Activated CD8-positive, alpha-beta T cell treated with anti-CD3 and anti-CD28 coated beads, Interleukin-2, amount 10 ng/mL, durations not matched to agents 7 days and 5 days (primary cell): Measurements from ENCODE around the gene PTPRCAP. TPM values are rescaled to one million over a fixed set of nuclear protein-coding genes. Genes with fewer than 3 reads are reported as not detected.
"Not testable (repeated sequence)": the region's sequence is repeated elsewhere in the genome, so short reads cannot be mapped to it uniquely, and the experiment has no call there.

Source experiments
- ATAC-seq: fragments of 150-1000 bp; cut with Tn5 transposase; one replicate; pipeline ENCODE4 v1.10.0; 2021; ENCODE audit warnings: moderate library complexity
- CTCF ChIA-PET: fragments of 350-600 bp; sonication (Branson Sonifier 250); formaldehyde crosslinking; loops from one replicate; lab custom pipeline; 2021; ENCODE audit warnings: antibody characterized with exemption; lab: Charles Lee
- POLR2A ChIA-PET: fragments of 350-600 bp; sonication (Branson Sonifier 250); formaldehyde crosslinking; loops from one replicate; lab custom pipeline; 2021; ENCODE audit warnings: antibody characterized with exemption; lab: Charles Lee
- DNase-seq: peaks from one replicate; pipeline ENCODE4 v3.0.0-alpha.2; 2020
- H3K27ac Mint-ChIP-seq: one replicate; pipeline ENCODE4 v1.8.0; 2021; ENCODE audit warnings: mild to moderate bottlenecking, mixed read lengths
- H3K27me3 Mint-ChIP-seq: one replicate; pipeline ENCODE4 v1.8.0; 2021; ENCODE audit warnings: low read depth, mixed read lengths
- H3K36me3 Mint-ChIP-seq: one replicate; pipeline ENCODE4 v1.8.0; 2021; ENCODE audit warnings: low read depth, mixed read lengths
- H3K4me1 Mint-ChIP-seq: one replicate; pipeline ENCODE4 v1.8.0; 2021; ENCODE audit warnings: low read depth, mixed read lengths
- H3K4me3 Mint-ChIP-seq: one replicate; pipeline ENCODE4 v1.8.0; 2021; ENCODE audit warnings: mild to moderate bottlenecking, mixed read lengths
- H3K9me3 Mint-ChIP-seq: one replicate; pipeline ENCODE4 v1.8.0; 2022; ENCODE audit warnings: mixed read lengths; ENCODE audit not compliant: insufficient read depth
- total RNA-seq, 2 experiments: library from RNA; stranded (reverse); gene quantifications; one replicate each; pipeline ENCODE4 v1.2.3, GENCODE V29; 2021

PTPRCAP gene
- total RNA-seq, 2 experiments from 2014 or later: 445 to 447 TPM

- POLR2A ChIA-PET: interaction anchor here (0.6 to 8.9 kb wide), 9 partner anchors 9 to 130 kb away, joined by 3 to 76 read pairs (median 3); partner anchors contain the start of gene PPP1CA
- DNase-seq (no peak), ATAC-seq (no peak)
- peaks cover 55% of the 10 kb centered on the region for H3K4me1 Mint-ChIP-seq
- H3K27me3 Mint-ChIP-seq: no peaks in the 10 kb centered on the region
- peaks cover 66% of the 10 kb centered on the region for H3K36me3 Mint-ChIP-seq
- H3K9me3 Mint-ChIP-seq: no peaks in the 10 kb centered on the region
- H3K27ac Mint-ChIP-seq: peak overlapping the region; percentile 96
- CTCF ChIA-PET: no interaction called here
- peak overlapping the region; percentile 84 for H3K4me3 Mint-ChIP-seq
Observed at GRCh38 chr11:67432655-67433349, 4.7 kb downstream of the PTPRCAP start.

- ChIA-PET CTCF (interaction anchor here (1.1 kb wide), 1 partner anchor 76 kb away, joined by 3 read pairs; the partner anchor contains the start of gene CDK2AP2), POLR2A (interaction anchor here (0.6 to 8.9 kb wide), 7 partner anchors 13 to 129 kb away, joined by 3 to 76 read pairs (median 5); partner anchors contain the start of genes PPP1CA and TBC1D10C)
- peak overlapping the region; percentile 96 for H3K27ac Mint-ChIP-seq
- H3K27me3 Mint-ChIP-seq: no peaks in the 10 kb centered on the region
- H3K36me3 Mint-ChIP-seq: peaks cover 55% of the 10 kb centered on the region
- no peaks in the 10 kb centered on the region for H3K9me3 Mint-ChIP-seq
- peak overlapping the region; percentile 1 for H3K4me3 Mint-ChIP-seq
- H3K4me1 Mint-ChIP-seq: peaks cover 63% of the 10 kb centered on the region
- no peak for DNase-seq
- ATAC-seq: no peak
Observed at GRCh38 chr11:67431346-67432249, 5.9 kb downstream of the PTPRCAP start.

GRCh38 chr11:67429722-67430121 lies 7.8 kb downstream of the PTPRCAP start:
- Mint-ChIP-seq H3K27ac (peak overlapping the region; percentile 95), H3K9me3 (no peaks in the 10 kb centered on the region), H3K27me3 (no peaks in the 10 kb centered on the region), H3K4me3 (peak overlapping the region; percentile 98), H3K4me1 (peaks cover 71% of the 10 kb centered on the region), H3K36me3 (peaks cover 40% of the 10 kb centered on the region)
- POLR2A ChIA-PET: interaction anchor here (0.7 to 7.9 kb wide), 4 partner anchors 8 to 132 kb away, joined by 3 to 48 read pairs (median 24); partner anchors contain the start of genes PPP1CA, PTPRCAP and TBC1D10C
- no peak for DNase-seq
- CTCF ChIA-PET: interaction anchor here (1.0 to 2.3 kb wide), 2 partner anchors 8 to 76 kb away, joined by 3 to 6 read pairs; partner anchors contain the start of genes PITPNM1 and PTPRCAP
- no peak for ATAC-seq

DNA sequence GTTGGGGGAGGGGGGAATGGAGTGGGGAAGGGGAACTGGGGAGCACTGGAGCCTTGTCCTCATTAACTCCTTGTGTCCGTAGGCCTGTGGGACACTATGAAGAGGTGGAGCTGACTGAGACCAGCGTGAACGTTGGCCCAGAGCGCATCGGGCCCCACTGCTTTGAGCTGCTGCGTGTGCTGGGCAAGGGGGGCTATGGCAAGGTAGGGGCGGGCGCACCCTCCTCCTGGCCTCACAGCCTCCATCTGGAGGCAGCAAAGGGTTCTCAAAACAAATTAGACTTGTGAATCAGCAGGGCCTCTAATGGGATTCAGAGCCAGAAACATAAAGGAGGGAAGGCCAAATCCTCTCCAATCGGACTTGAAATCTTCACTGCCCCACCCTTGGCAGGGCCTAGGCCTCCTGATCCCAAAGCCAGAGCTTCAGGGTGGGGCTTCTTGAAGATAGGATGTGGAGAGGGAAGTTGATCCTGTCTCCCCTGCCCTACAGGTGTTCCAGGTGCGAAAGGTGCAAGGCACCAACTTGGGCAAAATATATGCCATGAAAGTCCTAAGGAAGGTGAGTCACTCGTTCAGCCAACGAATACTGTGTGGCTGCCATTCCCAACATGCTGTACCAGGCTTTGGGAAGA lies 8.3 kb downstream of the PTPRCAP start:
- H3K4me1 Mint-ChIP-seq: peaks cover 69% of the 10 kb centered on the region
- no peaks in the 10 kb centered on the region for H3K9me3 Mint-ChIP-seq
- peaks cover 34% of the 10 kb centered on the region for H3K36me3 Mint-ChIP-seq
- H3K27me3 Mint-ChIP-seq: no peaks in the 10 kb centered on the region
- POLR2A ChIA-PET: interaction anchor here (0.6 to 7.9 kb wide), 6 partner anchors 8 to 156 kb away, joined by 3 to 48 read pairs (median 3); partner anchors contain the start of genes PPP1CA, PTPRCAP and TBC1D10C
- CTCF ChIA-PET: interaction anchor here (0.9 to 2.3 kb wide), 5 partner anchors 8 to 76 kb away, joined by 3 to 6 read pairs (median 3); partner anchors contain the start of genes PITPNM1 and PTPRCAP
- no peak for ATAC-seq
- H3K4me3 Mint-ChIP-seq: peak overlapping the region; percentile 98
- no peak for DNase-seq
- H3K27ac Mint-ChIP-seq: peak overlapping the region; percentile 95

GRCh38 chr11:67428052-67429001 lies 9.2 kb downstream of the PTPRCAP start, which contains the start of gene RPS6KB2:
RPS6KB2 (plus strand) TSS chr11:67428494; CDS start chr11:67428546, 52 bp downstream.
- Mint-ChIP-seq H3K27ac (peak within 1 kb of the TSS; percentile 95), H3K36me3 (peaks cover 26% of the 10 kb centered on the region), H3K27me3 (no peaks in the 10 kb centered on the region), H3K9me3 (no peaks in the 10 kb centered on the region), H3K4me1 (peaks cover 61% of the 10 kb centered on the region), H3K4me3 (peak within 1 kb of the TSS; percentile 98)
- ChIA-PET CTCF (interaction anchor here (0.7 to 2.3 kb wide), 7 partner anchors 8 to 166 kb away, joined by 3 to 6 read pairs (median 3); partner anchors contain the start of genes PPP1CA and PTPRCAP), POLR2A (interaction anchor here (0.6 to 7.9 kb wide), 8 partner anchors 9 to 155 kb away, joined by 3 to 48 read pairs (median 3); partner anchors contain the start of genes PPP1CA, PTPRCAP, RAD9A and TBC1D10C)
- DNase-seq (peak; percentile 100), ATAC-seq (peak; percentile 94)

DNA sequence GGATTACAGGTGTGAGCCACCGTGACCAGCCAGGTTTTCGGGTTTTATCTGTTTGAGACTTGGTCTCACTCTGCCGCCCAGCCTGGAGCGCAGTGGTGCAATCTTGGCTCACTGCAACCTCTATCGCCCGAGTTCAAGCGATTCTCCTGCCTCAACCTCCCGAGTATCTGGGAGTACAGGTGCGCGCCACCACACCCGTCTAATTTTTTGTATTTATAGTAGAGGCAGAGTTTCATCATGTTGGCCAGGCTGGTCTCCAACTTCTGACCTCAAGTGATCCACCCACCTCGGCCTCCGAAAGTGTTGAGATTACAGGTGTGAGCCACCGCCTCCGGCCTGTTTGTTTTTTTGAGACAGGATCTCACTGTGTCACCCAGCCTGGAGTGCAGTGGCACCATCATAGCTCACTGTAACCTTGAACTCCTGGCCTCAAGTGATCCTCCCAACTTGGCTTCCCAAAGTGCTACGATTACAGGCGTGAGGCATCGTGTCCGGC lies 10.1 kb downstream of the PTPRCAP start:
- H3K4me1 Mint-ChIP-seq: peaks cover 61% of the 10 kb centered on the region
- peak overlapping the region; percentile 95 for H3K27ac Mint-ChIP-seq
- H3K9me3 Mint-ChIP-seq, H3K27me3 Mint-ChIP-seq, DNase-seq, ATAC-seq: not testable (repeated sequence)
- CTCF ChIA-PET: interaction anchor here (1.0 to 2.3 kb wide), 4 partner anchors 10 to 165 kb away, joined by 3 to 6 read pairs (median 4); partner anchors contain the start of gene PTPRCAP
- POLR2A ChIA-PET: interaction anchor here (1.0 to 7.9 kb wide), 4 partner anchors 10 to 35 kb away, joined by 3 to 48 read pairs (median 26); partner anchors contain the start of genes PPP1CA, PTPRCAP, RAD9A and TBC1D10C
- H3K36me3 Mint-ChIP-seq: peaks cover 17% of the 10 kb centered on the region
- peak overlapping the region; percentile 98 for H3K4me3 Mint-ChIP-seq

GRCh38 chr11:67423891-67424613 lies 13.4 kb downstream of the PTPRCAP start:
- no peaks in the 10 kb centered on the region for H3K9me3 Mint-ChIP-seq
- ATAC-seq (no peak), DNase-seq (no peak)
- ChIA-PET CTCF (interaction anchor here (1.0 to 1.5 kb wide), 2 partner anchors 14 to 71 kb away, joined by 3 to 4 read pairs; partner anchors contain the start of genes POLD4 and PTPRCAP), POLR2A (interaction anchor here (1.0 to 7.9 kb wide), 6 partner anchors 10 to 60 kb away, joined by 3 to 48 read pairs (median 5); partner anchors contain the start of genes PPP1CA, PTPRCAP and TBC1D10C)
- no peaks in the 10 kb centered on the region for H3K27me3 Mint-ChIP-seq
- H3K27ac Mint-ChIP-seq: no peak overlapping the region
- peaks cover 3% of the 10 kb centered on the region for H3K36me3 Mint-ChIP-seq
- H3K4me1 Mint-ChIP-seq: peaks cover 60% of the 10 kb centered on the region
- H3K4me3 Mint-ChIP-seq: no peak overlapping the region

GRCh38 chr11:67423466-67423865 lies 14.0 kb downstream of the PTPRCAP start:
- ATAC-seq: no peak
- H3K27ac Mint-ChIP-seq: no peak overlapping the region
- POLR2A ChIA-PET: interaction anchor here (1.0 to 7.9 kb wide), 5 partner anchors 12 to 61 kb away, joined by 3 to 48 read pairs (median 5); partner anchors contain the start of genes PPP1CA, PTPRCAP and TBC1D10C
- DNase-seq: no peak
- no peak overlapping the region for H3K4me3 Mint-ChIP-seq
- H3K4me1 Mint-ChIP-seq: peaks cover 64% of the 10 kb centered on the region
- no peaks in the 10 kb centered on the region for H3K27me3 Mint-ChIP-seq
- CTCF ChIA-PET: no interaction called here
- peaks cover 3% of the 10 kb centered on the region for H3K36me3 Mint-ChIP-seq
- no peaks in the 10 kb centered on the region for H3K9me3 Mint-ChIP-seq

- Mint-ChIP-seq H3K27ac (peak overlapping the region; percentile 32), H3K36me3 (no peaks in the 10 kb centered on the region), H3K9me3 (no peaks in the 10 kb centered on the region), H3K4me1 (peaks cover 66% of the 10 kb centered on the region), H3K27me3 (no peaks in the 10 kb centered on the region), H3K4me3 (no peak overlapping the region)
- ChIA-PET CTCF (no interaction called here), POLR2A (interaction anchor here (1.1 to 2.1 kb wide), 3 partner anchors 11 to 16 kb away, joined by 3 to 9 read pairs (median 5); partner anchors contain the start of gene PTPRCAP)
- ATAC-seq (no peak), DNase-seq (no peak)
Observed at GRCh38 chr11:67422891-67423290, 14.6 kb downstream of the PTPRCAP start.
